Stimulated activated naive CD4-positive, alpha-beta T cell treated with Interleukin-2 at 50 U/mL for 16 hours (primary cell): Measurements from ENCODE around the gene MCM3AP.

ENCODE experiments used
- DNase-seq: peaks from one replicate; lab custom pipeline; 2025; lab: John Stamatoyannopoulos, UW

Gene MCM3AP

GRCh38 chr21:46273341-46273740, 12.1 kb downstream of the MCM3AP start:
- DNase-seq, result no peak

- DNase-seq, result no peak
Measured at GRCh38 chr21:46269466-46269865, 15.9 kb downstream of the MCM3AP start.

- no peak for DNase-seq
Measured at GRCh38 chr21:46268371-46268770, 17.0 kb downstream of the MCM3AP start.

DNA sequence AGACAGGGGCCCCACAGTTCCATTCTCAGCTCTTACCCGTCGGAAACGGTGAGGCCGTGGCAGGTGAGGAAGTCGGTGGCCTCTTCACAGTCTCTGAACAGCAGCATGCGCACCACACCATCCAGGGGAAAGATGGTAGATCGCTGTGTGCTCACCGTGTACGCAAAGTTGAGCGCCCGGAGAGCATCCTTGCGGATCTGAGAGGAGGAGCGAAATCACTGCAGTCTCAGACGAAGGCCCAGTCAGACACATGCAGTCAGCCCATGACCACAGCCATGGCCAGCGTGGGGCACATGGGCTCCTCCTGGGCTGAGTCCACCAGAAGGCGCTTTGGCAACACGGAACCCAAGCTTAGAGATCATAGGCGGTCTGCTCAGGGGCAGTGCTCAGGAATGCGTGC, 18.5 kb downstream of the MCM3AP start:
- DNase-seq, result no peak

GRCh38 chr21:46265736-46266525, 19.5 kb downstream of the MCM3AP start:
- no peak for DNase-seq

DNA sequence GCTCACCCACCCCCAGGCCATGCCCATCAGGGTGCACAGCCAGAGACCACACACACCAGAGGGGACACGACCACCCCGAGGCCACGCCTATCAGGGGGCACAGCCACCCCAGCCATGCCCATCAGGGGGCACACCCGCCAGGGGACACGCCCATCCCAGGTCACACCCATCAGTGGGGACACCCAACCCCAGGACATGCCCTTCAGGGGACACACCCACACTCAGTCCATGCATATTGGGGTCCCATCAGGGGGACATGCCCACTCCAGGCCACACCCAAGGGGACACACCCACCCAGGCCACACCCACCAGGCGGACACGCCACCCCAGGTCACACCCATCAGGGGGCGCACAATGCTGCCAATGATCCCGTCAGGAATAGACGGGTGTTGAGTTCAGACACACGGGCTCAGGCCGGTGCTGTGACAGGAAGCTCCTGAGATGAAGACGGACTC, 20.7 kb downstream of the MCM3AP start:
- no peak for DNase-seq

DNA sequence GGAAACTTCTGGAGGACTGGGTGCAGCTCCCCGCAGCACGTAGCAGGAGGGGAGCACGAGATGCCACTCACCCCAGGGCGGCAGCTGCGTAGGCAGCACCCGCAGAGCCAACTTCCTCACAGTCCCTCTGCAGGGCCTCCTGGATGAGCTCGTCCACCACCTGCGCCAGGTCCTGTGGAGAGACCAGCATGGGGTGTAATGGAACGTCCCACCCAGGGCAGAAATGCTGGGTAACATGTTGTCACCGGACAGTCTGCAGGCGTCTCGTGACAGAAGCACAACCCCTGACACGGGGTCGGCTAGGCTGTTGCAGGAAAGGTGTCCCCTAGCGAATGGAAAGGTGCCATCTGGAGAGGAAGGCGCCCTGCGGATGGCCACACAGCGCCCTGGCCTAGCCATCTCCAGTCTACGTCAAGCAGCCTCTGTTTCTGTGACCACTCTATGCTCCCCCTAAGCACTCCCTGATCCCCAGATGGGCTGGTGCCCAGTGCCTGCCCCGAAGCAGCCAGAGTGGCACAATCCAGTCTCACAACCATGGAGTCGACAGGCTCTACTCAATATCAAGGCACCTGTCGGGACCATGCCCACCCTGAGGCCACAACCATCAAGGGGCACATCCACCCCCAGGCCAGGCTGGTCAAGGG, 21.2 kb downstream of the MCM3AP start:
- DNase-seq, result no peak

DNA sequence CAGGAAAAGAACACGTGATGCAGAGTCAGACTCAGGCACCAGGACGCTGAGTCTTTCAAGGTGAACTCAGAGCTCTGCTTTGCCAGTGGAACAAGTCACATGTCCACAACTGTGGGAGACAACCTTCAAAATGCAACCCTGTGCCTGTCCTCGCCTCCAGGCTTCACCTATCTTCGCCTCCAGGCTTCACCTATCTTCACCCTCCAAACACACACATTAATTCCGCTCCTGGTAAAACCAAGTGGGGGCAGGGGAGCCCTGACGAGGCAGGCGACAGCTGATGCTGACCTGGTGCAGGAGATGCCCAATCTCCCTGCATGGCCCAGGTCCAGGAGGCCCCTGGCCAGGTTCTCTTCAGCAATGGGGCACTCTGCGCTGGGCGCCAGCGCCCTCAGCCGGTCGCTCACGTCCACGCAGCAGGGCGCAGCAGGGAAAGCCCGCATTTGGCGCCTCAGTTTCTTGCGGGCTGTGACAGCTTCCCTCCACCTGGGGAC, 28.9 kb downstream of the MCM3AP start:
- DNase-seq, result no peak

GRCh38 chr21:46255758-46256337, 29.6 kb downstream of the MCM3AP start:
- no peak for DNase-seq

DNA sequence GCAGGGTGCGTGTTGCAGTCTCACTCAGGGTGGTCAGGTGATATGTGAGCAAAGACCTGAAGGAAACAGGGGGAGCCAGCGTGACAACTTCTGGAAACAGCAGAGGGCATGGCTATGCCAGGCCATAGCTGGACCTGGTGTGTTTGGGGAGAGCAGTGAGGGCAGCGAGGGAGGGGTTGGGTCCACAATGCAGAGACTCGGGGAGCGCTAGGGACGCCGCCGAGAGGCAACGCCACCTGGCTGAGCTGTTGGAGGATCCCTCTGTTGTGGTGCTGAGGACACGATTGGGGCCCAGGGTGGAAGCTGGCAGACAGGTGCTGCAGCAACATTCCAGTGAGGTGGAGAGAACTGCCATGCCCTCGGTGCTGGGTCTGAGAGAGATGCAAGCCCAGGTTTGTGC, 30.2 kb downstream of the MCM3AP start:
- no peak for DNase-seq

DNA sequence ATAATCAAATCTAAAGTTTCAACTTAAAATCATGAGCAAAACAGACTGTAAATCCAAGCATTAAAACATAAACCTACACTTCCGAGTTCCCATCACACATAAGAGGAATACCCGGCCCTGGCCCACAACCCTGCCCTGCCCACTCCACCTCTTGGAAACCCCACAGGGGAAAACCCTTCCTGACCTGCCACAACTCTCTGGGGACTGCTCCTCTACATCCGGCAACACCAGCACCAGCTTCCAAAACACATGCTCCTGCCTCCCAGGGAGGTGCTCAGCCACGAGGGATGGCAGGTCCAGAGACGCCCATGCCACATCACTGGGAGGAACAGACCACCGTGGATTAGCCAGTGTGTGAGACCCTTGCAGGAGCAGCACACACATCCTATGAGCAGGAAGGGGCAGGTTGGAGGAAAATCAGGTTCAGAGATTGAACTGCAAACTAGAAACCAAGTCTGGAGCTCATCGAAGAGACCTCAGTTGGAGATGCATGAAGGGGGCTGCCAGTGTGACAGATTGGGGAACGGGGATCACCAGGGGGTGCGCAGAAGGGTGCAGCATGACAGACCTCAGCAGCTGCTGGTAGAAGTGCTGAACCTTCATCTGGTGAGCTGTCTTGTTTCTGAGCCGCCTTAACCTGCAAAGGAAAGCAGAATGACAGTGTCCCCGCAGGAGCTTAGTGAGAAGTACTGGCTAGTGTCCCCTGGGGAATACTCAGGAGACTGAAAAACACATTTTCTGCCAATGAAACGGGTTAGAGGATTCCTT, 31.0 kb downstream of the MCM3AP start:
- no peak for DNase-seq

- peak; percentile 52 for DNase-seq
Measured at GRCh38 chr21:46253610-46254124, 31.7 kb downstream of the MCM3AP start.

- DNase-seq, result no peak
Measured at GRCh38 chr21:46252840-46253239, 32.6 kb downstream of the MCM3AP start.

GRCh38 chr21:46250146-46250725, 35.2 kb downstream of the MCM3AP start:
- no peak for DNase-seq

GRCh38 chr21:46248827-46249226, 36.6 kb downstream of the MCM3AP start:
- no peak for DNase-seq

GRCh38 chr21:46248422-46248782, 37.0 kb downstream of the MCM3AP start:
- DNase-seq, result no peak

- DNase-seq, result no peak
Measured at GRCh38 chr21:46247699-46248421, 37.6 kb downstream of the MCM3AP start.

- no peak for DNase-seq
Measured at GRCh38 chr21:46246345-46246744, 39.1 kb downstream of the MCM3AP start.

DNA sequence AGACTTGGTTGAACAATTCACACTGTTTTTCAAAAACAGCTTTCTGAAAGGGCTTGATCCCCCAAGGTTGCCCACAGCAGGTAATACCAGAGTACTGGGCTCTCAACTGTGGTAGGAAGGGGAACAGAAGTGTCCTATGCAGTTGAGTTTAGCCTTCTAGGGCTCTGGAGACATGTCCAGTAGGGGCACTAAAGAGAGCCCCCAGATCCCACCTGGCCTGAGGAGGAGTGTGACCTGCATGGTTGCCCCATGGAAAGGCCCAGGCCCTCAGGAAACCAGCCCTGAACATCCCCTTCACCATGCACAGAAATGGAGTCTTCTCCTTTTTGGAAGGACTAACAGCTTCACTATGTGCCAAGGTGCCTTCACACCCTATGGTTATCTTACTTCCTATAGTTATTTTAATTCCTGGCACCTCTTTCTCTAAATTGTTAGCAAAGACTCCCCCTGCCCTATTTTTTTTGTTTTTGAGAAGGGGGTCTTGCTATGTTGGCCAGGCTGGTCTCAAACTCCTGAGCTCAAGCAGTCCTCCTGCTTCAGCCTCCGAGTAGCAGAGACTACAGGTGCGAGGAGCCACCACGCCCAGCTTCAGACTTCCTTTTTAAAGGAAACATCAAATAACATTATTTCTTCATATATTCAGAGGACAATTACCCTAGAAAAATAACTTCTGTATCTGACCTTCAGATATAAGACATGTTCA, 40.0 kb downstream of the MCM3AP start:
- no peak for DNase-seq

DNA sequence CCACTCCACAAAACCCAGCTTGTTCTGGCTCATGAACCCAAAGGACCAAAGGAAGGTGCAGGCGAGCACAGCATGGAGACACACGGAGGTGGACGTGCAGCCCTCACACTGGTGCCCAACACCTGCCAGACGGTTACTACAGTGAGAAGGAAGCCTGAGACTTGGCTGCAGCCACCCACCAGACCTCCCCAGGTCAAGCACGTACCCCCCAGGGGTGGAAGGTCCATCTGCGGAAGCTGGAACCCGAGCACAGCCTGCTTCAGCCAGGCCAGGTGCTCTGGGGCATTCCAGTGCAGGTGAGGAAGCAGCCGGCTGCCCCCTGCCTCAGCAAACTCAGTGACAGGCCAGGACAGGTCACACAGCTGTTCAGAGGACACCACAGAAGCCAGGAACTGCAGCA, 40.8 kb downstream of the MCM3AP start:
- DNase-seq, result no peak
